Bronchial epithelial cell (primary cell): ENCODE results near the gene SLC6A1. TPM values are rescaled to one million over a fixed set of nuclear protein-coding genes. Genes with fewer than 3 reads are reported as not detected.
A peak's percentile ranks its signal among the peaks of the same experiment; 100 is the strongest.

ENCODE experiments used
- DNase-seq: peaks from one replicate; pipeline ENCODE4 v3.0.0-alpha.2; 2010; ENCODE audit warnings: low read depth
- FAIRE-seq: peaks from 2 replicates; lab custom pipeline; 2011; peaks lifted over from hg19 to GRCh38; lab: Jason Lieb, UNC
- H3K27me3 ChIP-seq: 2 replicates; pipeline ENCODE4 v1.5.1; 2011; ENCODE audit warnings: low read length; ENCODE audit not compliant: control insufficient read depth, insufficient read depth
- H3K36me3 ChIP-seq: 2 replicates; pipeline ENCODE4 v1.5.1; 2011; ENCODE audit warnings: low read length; ENCODE audit not compliant: control insufficient read depth, insufficient read depth
- H3K4me3 ChIP-seq: 2 replicates; pipeline ENCODE4 v1.5.1; 2011; ENCODE audit warnings: mild to moderate bottlenecking, low read depth, low read length, control low read depth
- total RNA-seq: library from RNA; depleted of rRNA; stranded (reverse); fragments of >200 nt; gene quantifications from 2 replicates; pipeline ENCODE4 v1.2.1, GENCODE V29; 2014
- TF ChIP-seq, protein P1 (sequence below): IDR thresholded peaks from 2 replicates; pipeline ENCODE4 v1.5.1; 2011; ENCODE audit warnings: mild to moderate bottlenecking, moderate library complexity, low read length, control low read depth, inconsistent platforms; ENCODE audit not compliant: insufficient read depth, severe bottlenecking

Gene SLC6A1
- total RNA-seq, 1 donor from 2014 or later = not detected

DNA sequence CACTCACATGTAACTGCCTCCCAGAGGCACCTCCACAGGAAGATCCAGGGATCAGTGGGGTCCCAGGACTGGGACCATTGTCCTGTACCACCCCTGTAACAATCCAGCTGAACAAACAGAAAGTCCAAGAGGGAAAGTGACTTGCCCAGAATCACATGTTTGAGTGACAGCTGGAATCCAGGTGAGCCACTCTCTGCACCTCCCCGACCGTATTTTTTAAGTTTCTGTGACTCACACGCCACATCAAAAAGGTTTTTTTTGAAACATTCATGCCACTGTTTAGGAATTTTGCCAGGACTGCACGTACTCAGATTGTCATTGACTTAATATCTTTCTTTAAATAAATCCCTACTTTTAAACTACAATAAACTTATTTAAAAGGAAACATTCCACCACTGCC, 9.8 kb upstream of the SLC6A1 start:
- no peaks in the 10 kb centered on the region for H3K36me3 ChIP-seq
- TF ChIP-seq, protein P1, sequence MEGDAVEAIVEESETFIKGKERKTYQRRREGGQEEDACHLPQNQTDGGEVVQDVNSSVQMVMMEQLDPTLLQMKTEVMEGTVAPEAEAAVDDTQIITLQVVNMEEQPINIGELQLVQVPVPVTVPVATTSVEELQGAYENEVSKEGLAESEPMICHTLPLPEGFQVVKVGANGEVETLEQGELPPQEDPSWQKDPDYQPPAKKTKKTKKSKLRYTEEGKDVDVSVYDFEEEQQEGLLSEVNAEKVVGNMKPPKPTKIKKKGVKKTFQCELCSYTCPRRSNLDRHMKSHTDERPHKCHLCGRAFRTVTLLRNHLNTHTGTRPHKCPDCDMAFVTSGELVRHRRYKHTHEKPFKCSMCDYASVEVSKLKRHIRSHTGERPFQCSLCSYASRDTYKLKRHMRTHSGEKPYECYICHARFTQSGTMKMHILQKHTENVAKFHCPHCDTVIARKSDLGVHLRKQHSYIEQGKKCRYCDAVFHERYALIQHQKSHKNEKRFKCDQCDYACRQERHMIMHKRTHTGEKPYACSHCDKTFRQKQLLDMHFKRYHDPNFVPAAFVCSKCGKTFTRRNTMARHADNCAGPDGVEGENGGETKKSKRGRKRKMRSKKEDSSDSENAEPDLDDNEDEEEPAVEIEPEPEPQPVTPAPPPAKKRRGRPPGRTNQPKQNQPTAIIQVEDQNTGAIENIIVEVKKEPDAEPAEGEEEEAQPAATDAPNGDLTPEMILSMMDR = no peak
- no peak for FAIRE-seq
- H3K27me3 ChIP-seq = peaks cover 16% of the 10 kb centered on the region
- DNase-seq = peak; percentile 82
- no peak overlapping the region for H3K4me3 ChIP-seq

DNA sequence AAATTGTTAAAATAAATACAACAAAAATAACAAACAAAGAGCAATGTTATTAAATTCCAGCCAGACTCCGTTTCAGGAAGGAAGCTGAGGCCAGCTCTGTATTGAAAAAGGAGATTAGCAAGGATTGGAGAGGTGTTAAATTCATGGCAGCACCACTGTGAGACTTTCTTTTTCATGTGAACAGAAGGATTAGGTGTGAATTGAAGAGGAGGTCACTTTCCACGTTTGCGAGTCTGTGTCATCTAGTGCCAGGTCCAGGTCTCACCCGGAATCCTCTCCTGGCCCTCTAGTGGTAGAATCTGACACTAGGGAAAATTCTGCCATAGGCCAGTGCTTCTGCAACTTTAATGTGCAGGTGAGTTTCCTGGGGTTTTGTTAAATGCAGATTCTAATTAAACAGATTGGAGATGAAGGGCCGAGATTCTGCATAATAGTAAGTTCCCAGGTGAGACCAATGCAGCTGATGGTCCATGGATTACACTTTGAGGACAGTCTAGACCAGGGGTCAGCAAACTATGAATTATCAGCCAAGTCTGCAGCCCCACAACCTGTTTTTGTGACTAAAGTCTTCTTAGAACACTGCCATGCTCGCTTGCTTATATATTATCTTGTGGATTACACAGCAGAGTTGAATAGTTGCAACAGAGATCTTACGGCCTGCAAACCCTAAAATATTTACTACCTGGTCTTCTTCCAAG, 9.2 kb upstream of the SLC6A1 start:
- DNase-seq (peak; percentile 57), FAIRE-seq (peak; percentile 28)
- Histone ChIP-seq H3K4me3 (no peak overlapping the region), H3K27me3 (peaks cover 18% of the 10 kb centered on the region), H3K36me3 (no peaks in the 10 kb centered on the region)
- TF ChIP-seq, protein P1 = peak; percentile 83

DNA sequence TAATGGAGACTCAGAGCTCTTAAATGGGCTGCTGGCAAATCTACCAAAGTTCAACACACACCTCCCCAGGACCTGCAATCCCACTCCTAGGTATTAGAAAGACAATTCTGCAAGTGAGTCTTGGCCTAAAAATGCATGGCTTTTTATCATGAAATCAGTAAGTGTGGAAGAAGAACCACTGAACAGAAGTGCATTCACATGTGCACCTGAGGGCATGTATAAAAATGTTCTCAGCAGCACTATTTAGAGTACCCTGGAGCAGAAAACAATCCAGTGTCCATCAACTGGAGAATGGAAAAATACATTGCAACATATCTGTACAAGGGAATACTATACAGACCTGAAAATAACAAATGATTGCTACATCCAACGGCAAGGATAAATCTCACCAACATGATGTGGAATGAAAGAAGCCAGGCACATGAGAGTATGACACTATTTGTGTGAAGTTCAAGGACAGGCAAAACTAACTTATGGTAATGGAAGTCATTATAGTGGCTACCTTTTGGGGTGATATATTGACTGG, 8.1 kb upstream of the SLC6A1 start:
- no peak for FAIRE-seq

DNA sequence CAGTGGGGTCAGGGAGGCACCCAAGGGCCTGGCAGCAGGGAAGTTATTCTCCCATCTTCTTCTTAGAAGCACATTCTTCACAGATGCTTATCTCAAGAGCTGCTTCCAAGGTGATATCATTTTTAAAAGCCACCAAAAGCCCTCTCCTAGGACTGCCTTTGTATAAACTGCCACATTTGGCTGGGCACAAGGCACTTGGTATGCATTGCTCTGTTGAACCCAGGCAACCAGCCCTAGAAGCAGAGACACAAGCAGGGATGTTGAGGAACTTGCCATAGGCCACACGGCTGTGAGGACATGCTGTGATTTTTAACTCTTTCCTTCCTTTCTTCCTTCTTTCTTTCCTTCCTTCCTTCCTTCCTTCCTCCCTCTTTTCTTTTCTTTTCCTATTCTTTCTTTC, 7.4 kb upstream of the SLC6A1 start:
- TF ChIP-seq, protein P1 = no peak
- Histone ChIP-seq H3K4me3 (no peak overlapping the region), H3K27me3 (peaks cover 19% of the 10 kb centered on the region), H3K36me3 (no peaks in the 10 kb centered on the region)
- FAIRE-seq (no peak), DNase-seq (no peak)

More for the DNA sequence above, 8.1 kb upstream of the SLC6A1 start:
- DNase-seq = no peak
- H3K4me3 ChIP-seq = no peak overlapping the region
- H3K27me3 ChIP-seq = peaks cover 20% of the 10 kb centered on the region
- H3K36me3 ChIP-seq = no peaks in the 10 kb centered on the region
- TF ChIP-seq, protein P1 = no peak

DNA sequence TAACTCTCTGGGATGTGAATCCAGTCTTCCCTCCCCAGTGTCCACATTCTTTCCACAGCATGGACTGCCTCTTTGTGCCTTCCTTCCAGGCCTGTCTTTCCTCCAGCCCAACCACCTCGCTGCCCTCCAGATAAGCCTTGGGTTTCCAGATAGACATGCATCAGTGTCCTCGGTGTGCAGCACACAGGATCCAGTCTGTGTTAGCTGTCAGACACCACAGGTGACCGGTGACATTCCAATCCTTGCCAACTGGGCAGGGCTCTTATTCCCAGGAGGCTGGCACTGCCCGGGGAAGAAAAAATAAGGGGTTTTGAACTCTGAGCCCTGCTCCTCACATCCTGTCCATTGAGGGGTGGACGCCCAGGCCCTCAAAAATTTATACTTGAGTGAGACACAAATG, 6.0 kb upstream of the SLC6A1 start:
- Histone ChIP-seq H3K36me3 (no peaks in the 10 kb centered on the region), H3K4me3 (no peak overlapping the region), H3K27me3 (peaks cover 27% of the 10 kb centered on the region)
- FAIRE-seq = no peak
- TF ChIP-seq, protein P1 = no peak
- DNase-seq = no peak
